NB4 (cell line): ENCODE results near the gene CKS1B.

Experiments used
- DNase-seq: peaks from one replicate; pipeline ENCODE4 v3.0.0; 2010; ENCODE audit warnings: low read depth
- H3K4me3 ChIP-seq: one replicate; pipeline ENCODE4 v1.5.1; 2011; ENCODE audit warnings: mild to moderate bottlenecking, low read depth, low read length, moderate library complexity
- MYC ChIP-seq: IDR thresholded peaks from 2 replicates; pipeline ENCODE4 v1.6.1; 2011; ENCODE audit warnings: low read depth, low read length
- POLR2A ChIP-seq: IDR thresholded peaks from 2 replicates; pipeline ENCODE4 v1.6.1; 2011; ENCODE audit warnings: mild to moderate bottlenecking; ENCODE audit not compliant: insufficient read length; ENCODE audit errors: extremely low read depth
- TF ChIP-seq, protein P1 (sequence below): IDR thresholded peaks from 2 replicates; pipeline ENCODE4 v1.6.1; 2011; ENCODE audit warnings: low read depth, low read length
- TF ChIP-seq, protein P2 (sequence below): IDR thresholded peaks from one replicate; pipeline ENCODE4 v1.5.1; 2012; ENCODE audit warnings: low read depth, low read length

Gene CKS1B

DNA sequence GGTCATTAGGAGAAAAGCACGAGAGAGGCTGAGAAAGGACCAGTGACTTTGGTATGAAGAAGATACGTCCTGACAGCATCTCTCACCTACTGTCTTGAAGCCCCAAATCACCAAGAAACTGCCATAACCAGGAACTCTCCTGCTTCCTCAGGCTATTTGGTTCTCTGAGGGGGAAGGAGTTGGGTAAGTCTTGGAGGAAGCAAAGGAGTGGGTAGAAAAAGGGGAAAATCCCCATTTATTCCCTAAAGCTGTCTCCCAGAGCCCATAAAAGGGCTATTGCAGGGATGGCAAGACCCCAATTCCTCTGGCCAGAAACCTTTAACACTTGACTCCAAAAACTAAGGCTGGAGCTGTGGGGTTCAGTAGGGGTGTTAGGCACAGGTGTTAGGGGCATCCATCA is 16.4 kb upstream of the CKS1B start:
- H3K4me3 ChIP-seq, result no peak overlapping the region
- TF ChIP-seq, protein P1, sequence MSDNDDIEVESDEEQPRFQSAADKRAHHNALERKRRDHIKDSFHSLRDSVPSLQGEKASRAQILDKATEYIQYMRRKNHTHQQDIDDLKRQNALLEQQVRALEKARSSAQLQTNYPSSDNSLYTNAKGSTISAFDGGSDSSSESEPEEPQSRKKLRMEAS, result no peak
- TF ChIP-seq MYC, result no peak
- DNase-seq, result no peak

DNA sequence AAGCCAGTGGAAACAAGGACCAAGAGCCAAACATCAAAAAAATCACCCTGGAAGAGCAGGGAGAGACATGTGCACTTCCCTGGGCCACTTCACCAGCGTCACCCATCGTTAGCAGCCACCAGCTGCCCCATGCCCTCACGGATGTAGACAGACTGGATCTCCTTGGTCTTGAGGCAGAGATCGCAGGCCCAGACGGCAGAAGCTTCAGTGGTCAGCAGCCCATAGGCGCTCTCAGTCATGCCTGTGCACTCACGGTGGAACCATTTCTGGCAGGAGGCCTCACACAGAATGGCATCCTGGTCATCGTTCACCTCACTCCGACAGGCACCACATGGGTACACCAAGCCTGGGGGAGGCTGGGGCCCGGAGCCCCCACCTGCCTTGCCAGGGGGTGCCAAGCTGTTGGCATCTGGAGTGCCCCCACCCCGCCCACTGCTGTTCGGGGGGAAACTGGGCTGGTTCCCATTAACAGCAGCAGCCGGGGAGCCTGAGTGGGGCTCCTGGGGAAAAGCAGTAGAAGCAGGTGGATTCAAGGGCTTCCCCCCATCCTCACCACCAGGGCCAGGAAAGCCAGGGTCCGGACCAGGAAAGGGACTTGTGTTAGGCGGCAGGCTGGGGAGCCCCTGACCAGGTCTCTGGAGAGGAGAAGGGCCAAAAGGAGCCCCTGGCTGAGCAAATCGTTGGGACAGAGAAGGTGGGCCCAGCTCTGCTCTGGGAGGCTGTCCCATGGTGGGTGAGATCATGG is 15.6 kb upstream of the CKS1B start:
- no peak for TF ChIP-seq POLR2A
- TF ChIP-seq, protein P2, sequence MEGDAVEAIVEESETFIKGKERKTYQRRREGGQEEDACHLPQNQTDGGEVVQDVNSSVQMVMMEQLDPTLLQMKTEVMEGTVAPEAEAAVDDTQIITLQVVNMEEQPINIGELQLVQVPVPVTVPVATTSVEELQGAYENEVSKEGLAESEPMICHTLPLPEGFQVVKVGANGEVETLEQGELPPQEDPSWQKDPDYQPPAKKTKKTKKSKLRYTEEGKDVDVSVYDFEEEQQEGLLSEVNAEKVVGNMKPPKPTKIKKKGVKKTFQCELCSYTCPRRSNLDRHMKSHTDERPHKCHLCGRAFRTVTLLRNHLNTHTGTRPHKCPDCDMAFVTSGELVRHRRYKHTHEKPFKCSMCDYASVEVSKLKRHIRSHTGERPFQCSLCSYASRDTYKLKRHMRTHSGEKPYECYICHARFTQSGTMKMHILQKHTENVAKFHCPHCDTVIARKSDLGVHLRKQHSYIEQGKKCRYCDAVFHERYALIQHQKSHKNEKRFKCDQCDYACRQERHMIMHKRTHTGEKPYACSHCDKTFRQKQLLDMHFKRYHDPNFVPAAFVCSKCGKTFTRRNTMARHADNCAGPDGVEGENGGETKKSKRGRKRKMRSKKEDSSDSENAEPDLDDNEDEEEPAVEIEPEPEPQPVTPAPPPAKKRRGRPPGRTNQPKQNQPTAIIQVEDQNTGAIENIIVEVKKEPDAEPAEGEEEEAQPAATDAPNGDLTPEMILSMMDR, result no peak
- TF ChIP-seq, protein P1, result no peak
- no peak for TF ChIP-seq MYC

DNA sequence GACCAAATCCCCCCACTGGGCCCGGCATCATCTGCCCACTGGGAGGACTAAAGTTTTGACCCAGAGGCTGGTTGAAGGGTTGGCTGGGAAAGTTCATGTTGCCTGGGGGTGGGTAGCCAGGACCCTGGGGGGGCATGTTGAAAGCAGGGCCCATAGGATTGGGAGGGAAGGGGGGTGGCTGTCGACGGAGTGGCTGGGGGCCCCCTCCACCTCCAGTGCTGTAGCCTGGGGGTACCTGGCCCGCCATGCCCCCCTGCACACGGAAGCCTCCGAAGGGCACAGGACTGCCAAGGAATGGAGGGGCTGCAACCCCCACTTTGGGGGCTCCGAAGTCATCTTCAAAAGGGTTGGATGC is 15.1 kb upstream of the CKS1B start:
- no peak for TF ChIP-seq POLR2A
- DNase-seq, result no peak
- no peak overlapping the region for H3K4me3 ChIP-seq

More for the DNA sequence above, 15.6 kb upstream of the CKS1B start:
- no peak overlapping the region for H3K4me3 ChIP-seq
- no peak for DNase-seq

DNA sequence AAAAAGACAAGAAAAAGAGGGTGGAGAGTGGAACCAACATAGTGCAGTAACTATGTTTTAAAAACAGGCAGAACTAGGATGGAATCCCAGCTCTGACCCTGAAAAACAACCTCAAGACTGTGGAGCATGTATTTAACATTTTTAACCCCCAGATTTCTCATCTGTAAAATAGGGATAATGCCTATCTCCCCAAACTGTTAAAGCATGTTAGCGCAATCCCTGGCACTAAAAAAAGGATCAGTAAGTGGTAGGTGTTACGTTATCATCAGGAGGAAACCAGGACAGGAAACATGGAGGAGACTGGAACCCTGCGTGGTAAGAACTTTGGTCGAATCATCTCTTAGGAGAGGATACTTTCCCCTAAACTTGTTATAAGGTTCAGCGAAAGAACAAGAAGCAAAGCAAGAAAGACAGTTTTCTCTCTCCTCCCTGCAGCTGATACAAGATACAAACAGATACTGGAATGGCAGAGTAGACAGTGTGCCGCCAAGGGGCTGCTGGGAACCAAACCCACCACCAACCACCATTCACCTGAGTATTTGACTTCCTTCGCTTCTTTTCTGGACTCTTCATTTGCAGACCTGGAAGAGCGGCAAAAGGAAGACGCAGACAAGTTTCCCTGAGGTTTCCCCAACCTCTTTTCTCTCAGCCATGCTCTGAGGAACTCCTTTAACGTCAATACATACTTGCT is 13.9 kb upstream of the CKS1B start:
- DNase-seq, result no peak
- peak overlapping the region; percentile 78 for H3K4me3 ChIP-seq
- TF ChIP-seq MYC, result no peak
- TF ChIP-seq, protein P2, result no peak
- TF ChIP-seq, protein P1, result no peak
- TF ChIP-seq POLR2A, result no peak

DNA sequence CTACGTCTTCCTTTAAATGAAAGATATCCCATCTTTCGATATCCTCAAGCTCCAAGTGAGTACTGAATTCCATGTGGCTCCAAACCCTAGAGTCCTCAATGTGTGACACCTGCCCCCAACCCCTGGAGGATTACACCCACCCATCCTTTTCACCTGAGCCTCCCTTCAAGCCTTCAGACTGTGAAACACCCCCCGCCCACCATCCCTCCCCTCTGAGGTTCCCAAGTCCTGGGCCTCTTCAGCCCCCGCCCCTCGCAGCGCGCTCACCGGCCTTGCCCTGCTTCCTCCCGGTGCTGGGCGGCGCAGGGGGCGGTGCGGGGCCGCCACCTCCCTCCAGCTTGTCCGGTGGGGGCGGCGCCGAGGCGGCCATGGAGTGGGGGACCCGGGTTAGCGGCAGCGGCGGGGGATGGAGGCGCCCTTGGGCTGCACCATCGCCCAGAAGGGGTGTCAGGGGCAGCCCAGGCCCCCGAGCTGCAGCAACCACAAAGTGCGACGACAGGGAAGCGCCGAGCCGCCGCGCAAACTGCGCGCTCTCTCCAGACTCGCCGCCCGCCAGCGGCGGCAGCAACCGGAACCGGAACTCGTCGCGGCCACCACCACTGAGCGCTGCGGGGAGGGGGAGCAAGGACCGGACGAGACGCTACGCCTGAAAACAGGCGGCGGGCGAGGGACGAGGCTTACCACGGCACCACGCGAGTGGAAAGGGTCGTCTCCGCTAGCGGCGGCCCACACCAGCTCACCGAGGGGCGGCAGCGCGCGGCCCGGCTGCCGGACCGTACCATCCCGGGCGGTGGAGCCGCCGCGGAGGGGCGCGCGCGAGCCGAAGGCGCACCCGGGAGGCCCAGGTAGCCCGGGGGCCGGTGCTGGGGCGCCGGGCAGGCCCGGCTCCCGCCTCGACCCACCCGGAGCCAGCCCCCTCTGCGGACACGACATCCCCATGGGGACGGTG is 13.0 kb upstream of the CKS1B start, which contains the start of gene PYGO2:
Gene PYGO2, minus strand, starts transcription at position 576 of the 949 bp plus-strand sequence. Its CDS starts 206 bp downstream, at position 370.
- TF ChIP-seq MYC (no peak; the same call in 1 of the 2 replicates), POLR2A (peak; percentile 88)
- TF ChIP-seq, protein P2, result peak; percentile 7
- TF ChIP-seq, protein P1, result no peak
- peak; percentile 88 for DNase-seq
- peak within 1 kb of the TSS; percentile 78 for H3K4me3 ChIP-seq

DNA sequence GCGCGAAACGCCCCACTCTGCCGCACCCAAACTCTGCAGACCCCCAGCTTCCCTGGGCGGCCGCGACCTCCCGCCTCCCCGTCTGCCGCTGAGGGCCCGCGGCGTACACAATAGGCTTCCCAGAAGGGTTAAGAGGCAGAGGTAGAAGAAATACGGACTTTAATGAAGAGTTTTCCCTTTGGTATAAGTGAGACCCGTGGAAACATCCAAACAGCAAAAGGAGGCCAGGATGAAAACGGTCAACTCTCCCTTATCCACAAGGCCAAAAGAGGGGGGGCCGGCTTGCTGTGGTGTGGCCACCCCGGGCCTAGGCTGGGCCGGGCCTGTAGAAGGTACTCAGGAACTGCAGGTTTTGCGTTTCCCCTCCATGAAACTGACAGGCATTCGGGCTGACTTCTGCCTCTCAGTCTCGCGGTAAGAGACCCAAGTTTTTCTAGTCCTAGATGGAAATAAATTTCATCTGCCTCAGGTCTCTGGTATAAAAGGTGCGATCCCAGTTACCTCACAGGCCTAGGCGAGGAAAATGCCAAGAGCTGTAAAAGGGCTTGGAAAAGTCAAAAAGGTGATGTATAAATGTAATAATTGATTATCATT is 12.2 kb upstream of the CKS1B start:
- peak overlapping the region; percentile 78 for H3K4me3 ChIP-seq
- DNase-seq, result peak; percentile 66
- TF ChIP-seq POLR2A, result no peak
- TF ChIP-seq, protein P1, result 0 out of 2 replicates have a peak, but pooled peaks have one; percentile 16
- TF ChIP-seq, protein P2, result no peak
- TF ChIP-seq MYC, result 0 out of 2 replicates have a peak, but pooled peaks have one; percentile 7
